HCT116 (cell line): Measurements from ENCODE around the gene DNAAF1. TPM values are rescaled to one million over a fixed set of nuclear protein-coding genes. Genes with fewer than 3 reads are reported as not detected.

Source experiments
- ATAC-seq: fragments of 200-7000 bp; cut with Tn5 transposase; 2 replicates; pipeline ENCODE4 v1.9.1; 2020; ENCODE audit warnings: mild to moderate bottlenecking, moderate library complexity
- BruUV-seq: library from RNA; stranded (reverse); fragments of 400-500 nt; replicated peaks from 2 replicates; lab custom pipeline; 2021; lab: Mats Ljungman, UMichigan
- CTCF ChIA-PET: fragments of 300-600 bp; sonication (Branson Sonifier 250); formaldehyde crosslinking; loops from one replicate; lab custom pipeline; 2021; ENCODE audit warnings: antibody characterized with exemption; lab: Charles Lee
- POLR2A ChIA-PET: fragments of 300-600, 350-600 bp; sonication (Branson Sonifier 250); formaldehyde crosslinking; loops from one replicate; lab custom pipeline; 2021; ENCODE audit warnings: antibody characterized with exemption; lab: Charles Lee
- RAD21 ChIA-PET, 2 experiments: fragments of 300-600 bp; sonication (Branson Sonifier 250); formaldehyde crosslinking; loops; one replicate each; lab custom pipeline; 2023; ENCODE audit warnings: low total read pairs in 2 of 2; ENCODE audit not compliant: uncharacterized antibody in 2 of 2, unreplicated experiment in 2 of 2, low non-redundant PET in 1 of 2; lab: Charles Lee
- DNase-seq: peaks from one replicate; pipeline ENCODE4 v3.0.0-alpha.2; 2010; ENCODE audit warnings: low read depth, low spot score
- H2AFZ ChIP-seq: fragments of 200-600 bp; shearing (Covaris generic), sonication (generic); 2 replicates; pipeline ENCODE4 v1.6.1; 2017; ENCODE audit warnings: low read depth, mixed run types, mixed read lengths, antibody characterized with exemption, low read length; ENCODE audit not compliant: poor library complexity, severe bottlenecking
- H3K27ac ChIP-seq: 2 replicates; pipeline ENCODE4 v1.5.1; 2012; ENCODE audit warnings: low read depth, low read length
- H3K27me3 ChIP-seq: fragments of 200-600 bp; sonication (generic); 2 replicates; pipeline ENCODE4 v1.6.1; 2016; ENCODE audit warnings: mixed run types, low read length, mixed read lengths; ENCODE audit not compliant: insufficient read depth
- H3K36me3 ChIP-seq, 2 experiments: fragments of 200-500 bp in 1 of 2; fragments of 200-600 bp in 1 of 2; sonication (Bioruptor generic) in 1 of 2; sonication (generic) in 1 of 2; 2 replicates each; pipeline versions ENCODE4 v1.5.1 to v1.6.1; 2014 to 2016; ENCODE audit warnings: low read length in 2 of 2, inconsistent platforms in 1 of 2, mixed read lengths in 1 of 2, mixed run types in 1 of 2; ENCODE audit not compliant: insufficient read depth in 2 of 2, control insufficient read depth in 1 of 2
- H3K4me1 ChIP-seq, 2 experiments: fragments of 200-600 bp in 1 of 2; sonication (generic) in 1 of 2; 2 replicates each; pipeline versions ENCODE4 v1.5.1 to v1.6.1; 2012 to 2017; ENCODE audit warnings: low read length in 2 of 2, inconsistent platforms in 1 of 2, mild to moderate bottlenecking in 1 of 2, mixed read lengths in 1 of 2, mixed run types in 1 of 2, moderate library complexity in 1 of 2; ENCODE audit not compliant: insufficient read depth in 2 of 2, control insufficient read depth in 1 of 2
- H3K4me2 ChIP-seq: fragments of 200-600 bp; sonication (generic); 2 replicates; pipeline ENCODE4 v1.6.1; 2017; ENCODE audit warnings: mixed run types, low read length, mixed read lengths
- H3K4me3 ChIP-seq, 2 experiments: fragments of 200-600 bp in 1 of 2; sonication (generic) in 1 of 2; replicated peaks in 1 of 2; 2 replicates each; pipeline ENCODE4 v1.5.1; 2011 to 2016; ENCODE audit warnings: low read length in 2 of 2, control low read depth in 1 of 2, low read depth in 1 of 2, mild to moderate bottlenecking in 1 of 2, mixed read lengths in 1 of 2, mixed run types in 1 of 2
- H3K79me2 ChIP-seq: fragments of 200-600 bp; sonication (generic); 2 replicates; pipeline ENCODE4 v1.6.1; 2017; ENCODE audit warnings: mild to moderate bottlenecking, mixed run types, low read length, moderate library complexity, mixed read lengths; ENCODE audit not compliant: insufficient read depth
- H3K9ac ChIP-seq: fragments of 200-600 bp; sonication (generic); 2 replicates; pipeline ENCODE4 v1.6.1; 2016; ENCODE audit warnings: low read length, mixed read lengths
- H3K9me2 ChIP-seq: fragments of 200-600 bp; sonication (generic), shearing (Covaris generic); 2 replicates; pipeline ENCODE4 v1.6.1; 2017; ENCODE audit warnings: mixed run types, mild to moderate bottlenecking, moderate library complexity; ENCODE audit not compliant: insufficient read depth
- H3K9me3 ChIP-seq, 2 experiments: fragments of 200-500 bp in 1 of 2; fragments of 200-600 bp in 1 of 2; sonication (Bioruptor generic) in 1 of 2; sonication (generic) in 1 of 2; 2 replicates each; pipeline ENCODE4 v1.6.1; 2014 to 2017; ENCODE audit warnings: low read length in 2 of 2, mixed read lengths in 2 of 2, inconsistent platforms in 1 of 2, low read depth in 1 of 2, mild to moderate bottlenecking in 1 of 2, mixed run types in 1 of 2, moderate library complexity in 1 of 2; ENCODE audit not compliant: control insufficient read depth in 1 of 2, insufficient read depth in 1 of 2
- H4K20me1 ChIP-seq: fragments of 200-600 bp; sonication (generic), shearing (Covaris generic); 2 replicates; pipeline ENCODE4 v1.6.1; 2017; ENCODE audit warnings: mixed run types, mild to moderate bottlenecking, moderate library complexity; ENCODE audit not compliant: insufficient read depth
- CBX3 ChIP-seq: IDR thresholded peaks from 2 replicates; pipeline ENCODE4 v1.6.1; 2012; ENCODE audit warnings: low read depth
- EGR1 ChIP-seq: IDR thresholded peaks from 2 replicates; pipeline ENCODE4 v1.6.1; 2012; ENCODE audit warnings: low read depth
- FOSL1 ChIP-seq: IDR thresholded peaks from 2 replicates; pipeline ENCODE4 v1.6.1; 2012; ENCODE audit warnings: low read depth
- MAX ChIP-seq: IDR thresholded peaks from 2 replicates; pipeline ENCODE4 v1.6.1; 2012
- POLR2A ChIP-seq: IDR thresholded peaks from 2 replicates; pipeline ENCODE4 v1.7.0; 2011; ENCODE audit warnings: borderline replicate concordance; ENCODE audit not compliant: insufficient read depth, insufficient read length; ENCODE audit errors: extremely low read depth
- SIN3A ChIP-seq: IDR thresholded peaks from 2 replicates; pipeline ENCODE4 v1.6.1; 2012; ENCODE audit warnings: low read depth
- SP1 ChIP-seq: IDR thresholded peaks from 2 replicates; pipeline ENCODE4 v1.6.1; 2012; ENCODE audit warnings: low read depth
- SRF ChIP-seq: IDR thresholded peaks from 2 replicates; pipeline ENCODE4 v1.6.1; 2012; ENCODE audit warnings: low read depth
- YY1 ChIP-seq: IDR thresholded peaks from 2 replicates; pipeline ENCODE4 v1.6.1; 2011; ENCODE audit warnings: low read length, low read depth, moderate library complexity, mild to moderate bottlenecking; ENCODE audit not compliant: insufficient replicate concordance; ENCODE audit errors: extremely low read depth
- ZFX ChIP-seq: fragments of 450-650 bp; IDR thresholded peaks from 2 replicates; pipeline ENCODE4 v1.6.1; 2017
- ZNF274 ChIP-seq: fragments of 200-500 bp; sonication (Bioruptor generic); IDR thresholded peaks from 2 replicates; pipeline ENCODE4 v1.6.1; 2014; ENCODE audit warnings: mild to moderate bottlenecking, low read depth, low read length, inconsistent platforms
- intact Hi-C: fragments of 100-400 bp; cut with micrococcal nuclease; formaldehyde crosslinking; loops from 2 replicates; pipeline ENCODE4 v1.10.0; 2022
- total RNA-seq: library from RNA; stranded (reverse); gene quantifications from one replicate; pipeline ENCODE4 v1.2.1, GENCODE V29; 2021; ENCODE audit not compliant: unreplicated experiment
- TF ChIP-seq, protein P1 (sequence below): IDR thresholded peaks from 2 replicates; pipeline ENCODE4 v1.6.1; 2012; ENCODE audit warnings: low read depth
- TF ChIP-seq, protein P2 (sequence below): IDR thresholded peaks from 2 replicates; pipeline ENCODE4 v1.6.1; 2011; ENCODE audit warnings: mild to moderate bottlenecking, low read length, moderate library complexity; ENCODE audit not compliant: insufficient replicate concordance; ENCODE audit errors: extremely low read depth
- TF ChIP-seq, protein P3 (sequence below): IDR thresholded peaks from 2 replicates; pipeline ENCODE4 v1.6.1; 2012

The DNAAF1 gene
- total RNA-seq, 1 experiment from 2014 or later: 0.30 TPM

DNA sequence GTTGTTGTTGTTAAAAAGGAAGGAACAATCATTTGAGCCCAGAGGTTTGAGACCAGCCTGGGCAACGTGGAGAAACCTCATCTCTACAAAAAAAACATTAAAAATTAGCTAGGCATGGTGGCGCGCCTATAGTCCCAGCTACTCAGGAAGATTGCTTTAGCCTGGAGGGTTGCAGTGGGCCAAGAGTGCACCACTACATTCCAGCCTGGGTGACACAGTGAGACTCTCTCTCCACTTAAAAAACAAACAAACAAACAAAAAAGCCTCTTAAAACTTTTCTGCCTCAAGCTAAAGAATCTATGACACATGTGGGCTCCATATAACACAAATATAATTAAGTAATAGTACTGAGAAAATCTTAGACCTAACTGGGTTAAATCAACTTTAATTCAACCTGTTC, 40.9 kb upstream of the DNAAF1 start:
- Histone ChIP-seq H3K9me2 (no peaks in the 10 kb centered on the region), H3K9me3 (no peaks in the 10 kb centered on the region), H4K20me1 (peaks cover 6% of the 10 kb centered on the region; the same call in 1 of the 2 replicates), H3K4me2 (no peak overlapping the region), H3K4me1 (peaks cover 15 to 16% of the 10 kb centered on the region in 2 experiments)
- ChIA-PET RAD21 (no interaction called here), CTCF (interaction anchor here (1.2 kb wide), 1 partner anchor 20 kb away, joined by 3 read pairs; no protein-coding TSS in a partner anchor)
- no peak for TF ChIP-seq MAX
- TF ChIP-seq, protein P1, sequence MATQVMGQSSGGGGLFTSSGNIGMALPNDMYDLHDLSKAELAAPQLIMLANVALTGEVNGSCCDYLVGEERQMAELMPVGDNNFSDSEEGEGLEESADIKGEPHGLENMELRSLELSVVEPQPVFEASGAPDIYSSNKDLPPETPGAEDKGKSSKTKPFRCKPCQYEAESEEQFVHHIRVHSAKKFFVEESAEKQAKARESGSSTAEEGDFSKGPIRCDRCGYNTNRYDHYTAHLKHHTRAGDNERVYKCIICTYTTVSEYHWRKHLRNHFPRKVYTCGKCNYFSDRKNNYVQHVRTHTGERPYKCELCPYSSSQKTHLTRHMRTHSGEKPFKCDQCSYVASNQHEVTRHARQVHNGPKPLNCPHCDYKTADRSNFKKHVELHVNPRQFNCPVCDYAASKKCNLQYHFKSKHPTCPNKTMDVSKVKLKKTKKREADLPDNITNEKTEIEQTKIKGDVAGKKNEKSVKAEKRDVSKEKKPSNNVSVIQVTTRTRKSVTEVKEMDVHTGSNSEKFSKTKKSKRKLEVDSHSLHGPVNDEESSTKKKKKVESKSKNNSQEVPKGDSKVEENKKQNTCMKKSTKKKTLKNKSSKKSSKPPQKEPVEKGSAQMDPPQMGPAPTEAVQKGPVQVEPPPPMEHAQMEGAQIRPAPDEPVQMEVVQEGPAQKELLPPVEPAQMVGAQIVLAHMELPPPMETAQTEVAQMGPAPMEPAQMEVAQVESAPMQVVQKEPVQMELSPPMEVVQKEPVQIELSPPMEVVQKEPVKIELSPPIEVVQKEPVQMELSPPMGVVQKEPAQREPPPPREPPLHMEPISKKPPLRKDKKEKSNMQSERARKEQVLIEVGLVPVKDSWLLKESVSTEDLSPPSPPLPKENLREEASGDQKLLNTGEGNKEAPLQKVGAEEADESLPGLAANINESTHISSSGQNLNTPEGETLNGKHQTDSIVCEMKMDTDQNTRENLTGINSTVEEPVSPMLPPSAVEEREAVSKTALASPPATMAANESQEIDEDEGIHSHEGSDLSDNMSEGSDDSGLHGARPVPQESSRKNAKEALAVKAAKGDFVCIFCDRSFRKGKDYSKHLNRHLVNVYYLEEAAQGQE: no peak
- no peak for TF ChIP-seq CBX3
- TF ChIP-seq SP1: no peak
- TF ChIP-seq, protein P2, sequence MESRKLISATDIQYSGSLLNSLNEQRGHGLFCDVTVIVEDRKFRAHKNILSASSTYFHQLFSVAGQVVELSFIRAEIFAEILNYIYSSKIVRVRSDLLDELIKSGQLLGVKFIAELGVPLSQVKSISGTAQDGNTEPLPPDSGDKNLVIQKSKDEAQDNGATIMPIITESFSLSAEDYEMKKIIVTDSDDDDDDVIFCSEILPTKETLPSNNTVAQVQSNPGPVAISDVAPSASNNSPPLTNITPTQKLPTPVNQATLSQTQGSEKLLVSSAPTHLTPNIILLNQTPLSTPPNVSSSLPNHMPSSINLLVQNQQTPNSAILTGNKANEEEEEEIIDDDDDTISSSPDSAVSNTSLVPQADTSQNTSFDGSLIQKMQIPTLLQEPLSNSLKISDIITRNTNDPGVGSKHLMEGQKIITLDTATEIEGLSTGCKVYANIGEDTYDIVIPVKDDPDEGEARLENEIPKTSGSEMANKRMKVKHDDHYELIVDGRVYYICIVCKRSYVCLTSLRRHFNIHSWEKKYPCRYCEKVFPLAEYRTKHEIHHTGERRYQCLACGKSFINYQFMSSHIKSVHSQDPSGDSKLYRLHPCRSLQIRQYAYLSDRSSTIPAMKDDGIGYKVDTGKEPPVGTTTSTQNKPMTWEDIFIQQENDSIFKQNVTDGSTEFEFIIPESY: no peak
- TF ChIP-seq YY1: no peak
- TF ChIP-seq EGR1: no peak
- no peak for TF ChIP-seq FOSL1
- TF ChIP-seq, protein P3, sequence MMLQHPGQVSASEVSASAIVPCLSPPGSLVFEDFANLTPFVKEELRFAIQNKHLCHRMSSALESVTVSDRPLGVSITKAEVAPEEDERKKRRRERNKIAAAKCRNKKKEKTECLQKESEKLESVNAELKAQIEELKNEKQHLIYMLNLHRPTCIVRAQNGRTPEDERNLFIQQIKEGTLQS: no peak
- no peak for TF ChIP-seq SRF
- no peak for TF ChIP-seq ZNF274
- TF ChIP-seq SIN3A: no peak
- no peak for TF ChIP-seq POLR2A
- TF ChIP-seq ZFX: no peak
- TF ChIP-seq, all 23 proteins: peak for 0
- Histone ChIP-seq H2AFZ (no peak overlapping the region), H3K9ac (no peak overlapping the region), H3K27ac (no peak overlapping the region), H3K4me3 (no peak overlapping the region), H3K79me2 (peaks cover 79% of the 10 kb centered on the region), H3K36me3 (peaks cover 3 to 9% of the 10 kb centered on the region in 2 experiments; a peak in 2 of 4 replicates), H3K27me3 (no peaks in the 10 kb centered on the region)
- BruUV-seq: no TSS peak
- intact Hi-C loops: no loop called here
- POLR2A ChIA-PET: no interaction called here
- ATAC-seq: no peak
- no peak for DNase-seq
